Esophagus muscularis mucosa (tissue), 4 donors: ENCODE data around the gene REC8. TPM values are rescaled to one million over a fixed set of nuclear protein-coding genes. Genes with fewer than 3 reads are reported as not detected.

Experiments used
- DNase-seq: peaks from one replicate; pipeline ENCODE4 v3.0.0-alpha.2; 2017; ENCODE audit errors: extremely low spot score
- H3K27ac ChIP-seq, 4 donors: fragments of 200-600 bp; sonication (generic); replicated peaks in 1 of 4; 1 replicate in 3 of 4; 2 replicates in 1 of 4; pipeline ENCODE4 v1.5.1; 2016 to 2019; ENCODE audit warnings: mild to moderate bottlenecking in 1 of 4
- H3K27me3 ChIP-seq, 4 donors: fragments of 200-600 bp; sonication (generic); one replicate each; pipeline versions ENCODE4 v1.5.1 to v1.6.0; 2016 to 2019
- H3K36me3 ChIP-seq, 4 donors: fragments of 200-600 bp; sonication (generic); one replicate each; pipeline ENCODE4 v1.5.1; 2016 to 2019
- H3K4me1 ChIP-seq, 4 donors: fragments of 200-600 bp; sonication (generic); one replicate each; pipeline ENCODE4 v1.5.1; 2016 to 2019
- H3K4me3 ChIP-seq, 4 donors: fragments of 200-600 bp; sonication (generic); 1 replicate in 2 of 4; 2 replicates in 2 of 4; pipeline ENCODE4 v1.5.1; 2016 to 2019; ENCODE audit warnings: mild to moderate bottlenecking in 4 of 4, moderate library complexity in 1 of 4
- H3K9me3 ChIP-seq, 4 donors: fragments of 200-600 bp; sonication (generic); 1 replicate in 3 of 4; 2 replicates in 1 of 4; pipeline ENCODE4 v1.5.1; 2016 to 2019
- CTCF ChIP-seq, 3 experiments: fragments of 200-600 bp in 2 of 3; fragments of 450-650 bp in 1 of 3; sonication (generic) in 2 of 3; IDR thresholded peaks; one replicate each; pipeline ENCODE4 v1.5.1; 2017 to 2019; ENCODE audit warnings: antibody characterized with exemption in 3 of 3, mild to moderate bottlenecking in 2 of 3, moderate library complexity in 1 of 3
- EP300 ChIP-seq: sonication (generic); formaldehyde crosslinking; IDR thresholded peaks from one replicate; pipeline ENCODE4 v1.6.1; 2017; ENCODE audit warnings: antibody characterized with exemption
- POLR2A ChIP-seq: fragments of 450-650 bp; IDR thresholded peaks from one replicate; pipeline ENCODE4 v1.6.1; 2017; ENCODE audit warnings: antibody characterized with exemption, moderate library complexity, mild to moderate bottlenecking, low read depth
- POLR2AphosphoS5 ChIP-seq, 2 donors: sonication (generic); formaldehyde crosslinking; IDR thresholded peaks; one replicate each; pipeline ENCODE4 v1.6.1; 2017; ENCODE audit warnings: antibody characterized with exemption in 2 of 2
- WGBS: methylation state at CpG from one replicate; pipeline ENCODE4 v1.1.5; 2018; 5-methylcytosine and 5-hydroxymethylcytosine counted together
- intact Hi-C: fragments of 100-400 bp; cut with DNase I; formaldehyde crosslinking; loops from one replicate; pipeline ENCODE4 v1.15.1; 2023
- total RNA-seq, 4 donors: library from RNA; depleted of rRNA; stranded (reverse); fragments of >200 nt; gene quantifications; one replicate each; pipeline versions ENCODE4 v1.1.0 to v1.2.1, GENCODE V29; 2016

REC8 gene
- total RNA-seq, 4 donors from 2014 or later: 4.6 to 5.9 (median 5.0) TPM

DNA sequence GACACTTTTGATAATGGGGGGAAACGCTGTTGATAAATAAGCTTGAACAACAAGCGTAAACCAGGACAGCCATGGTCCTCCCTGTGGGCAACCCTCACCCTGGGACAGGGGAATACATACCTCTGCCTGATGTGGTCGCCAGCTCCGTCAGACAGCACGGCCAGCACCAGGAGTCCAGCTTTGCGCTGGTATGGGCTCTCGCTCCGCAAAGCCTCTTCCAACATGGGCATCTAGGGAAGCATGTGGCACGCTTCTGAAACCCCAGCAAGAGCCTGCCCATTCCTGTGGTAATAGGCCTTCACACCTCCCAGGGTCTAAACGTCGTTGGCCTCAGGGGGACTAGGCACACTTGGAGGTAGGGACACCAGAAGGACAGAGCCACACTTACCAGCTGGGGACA, 13.9 kb downstream of the REC8 start:
- no peak for DNase-seq
- no peak for TF ChIP-seq POLR2AphosphoS5 (IDR thresholded peaks at IDR 0.05)
- TF ChIP-seq POLR2A: no peak
- no peak for TF ChIP-seq CTCF (IDR thresholded peaks at IDR 0.05)
- no peak for TF ChIP-seq EP300
- intact Hi-C loops: no loop called here
- Histone ChIP-seq H3K27me3 (no peaks in the 10 kb centered on the region), H3K36me3 (peaks cover 50 to 77% (median 71%) of the 10 kb centered on the region in 4 donors), H3K9me3 (no peaks in the 10 kb centered on the region), H3K27ac (no peak overlapping the region), H3K4me1 (peaks cover 17 to 29% (median 26%) of the 10 kb centered on the region in 4 donors), H3K4me3 (no peak overlapping the region)
- WGBS: 89% methylated on average over 8 of the region's 11 CpGs

GRCh38 chr14:24186831-24187538, 15.1 kb downstream of the REC8 start:
- peaks cover 50 to 77% (median 69%) of the 10 kb centered on the region in 4 donors for H3K36me3 ChIP-seq
- H3K9me3 ChIP-seq: no peaks in the 10 kb centered on the region
- H3K4me1 ChIP-seq: peaks cover 17 to 31% (median 27%) of the 10 kb centered on the region in 4 donors
- no peak for TF ChIP-seq POLR2AphosphoS5 (IDR thresholded peaks at IDR 0.05)
- no peak for TF ChIP-seq EP300
- no peak for TF ChIP-seq POLR2A
- no peak for TF ChIP-seq CTCF (IDR thresholded peaks at IDR 0.05)
- H3K27ac ChIP-seq: no peak overlapping the region
- H3K4me3 ChIP-seq: no peak overlapping the region
- WGBS: 93% methylated on average over 10 of the region's 10 CpGs
- H3K27me3 ChIP-seq: no peaks in the 10 kb centered on the region
- DNase-seq: no peak
- intact Hi-C loops: no loop called here

DNA sequence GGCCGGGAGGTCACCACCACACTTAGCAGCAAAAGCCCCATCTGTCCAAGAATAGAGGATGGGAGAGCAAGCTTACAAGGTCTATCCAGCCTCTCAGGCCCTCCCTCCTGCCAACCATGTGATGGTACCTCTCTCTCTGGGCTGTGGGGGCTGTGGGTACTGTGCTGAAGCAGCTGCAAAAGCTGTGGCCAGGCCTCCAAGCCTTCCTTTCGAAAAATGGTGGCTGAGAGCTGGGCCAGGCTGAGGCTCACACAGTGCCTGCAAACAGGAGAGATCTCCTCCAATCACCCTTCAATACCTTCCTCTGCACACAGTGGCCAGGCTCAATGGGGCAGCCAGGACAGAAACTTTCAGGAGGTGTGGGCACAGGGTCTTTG, 15.6 kb downstream of the REC8 start:
- H3K27me3 ChIP-seq: no peaks in the 10 kb centered on the region
- H3K36me3 ChIP-seq: peaks cover 53 to 77% (median 69%) of the 10 kb centered on the region in 4 donors
- peak overlapping the region in 3 of 4 donors; percentile 67 to 84 (median 72) for H3K4me3 ChIP-seq
- no peaks in the 10 kb centered on the region for H3K9me3 ChIP-seq
- TF ChIP-seq POLR2AphosphoS5 (IDR thresholded peaks at IDR 0.05) (no peak), EP300 (no peak), POLR2A (no peak), CTCF (IDR thresholded peaks at IDR 0.05) (no peak)
- no peak for DNase-seq
- intact Hi-C loops: no loop called here
- 82% methylated on average over 2 of the region's 2 CpGs for WGBS
- peak overlapping the region in 3 of 4 donors; percentile 70 to 89 (median 76) for H3K27ac ChIP-seq
- peaks cover 17 to 36% (median 30%) of the 10 kb centered on the region in 4 donors for H3K4me1 ChIP-seq

- H3K27me3 ChIP-seq: no peaks in the 10 kb centered on the region
- peak; percentile 72 to 95 for TF ChIP-seq POLR2AphosphoS5 (IDR thresholded peaks at IDR 0.05)
- TF ChIP-seq EP300: no peak
- TF ChIP-seq CTCF (IDR thresholded peaks at IDR 0.05): peak in 1 of 3 experiments; percentile 28
- TF ChIP-seq POLR2A: peak; percentile 38
- H3K9me3 ChIP-seq: no peaks in the 10 kb centered on the region
- H3K4me1 ChIP-seq: peaks cover 17 to 42% (median 32%) of the 10 kb centered on the region in 4 donors
- WGBS: 0% methylated on average over 24 of the region's 65 CpGs
- peaks cover 50 to 75% (median 68%) of the 10 kb centered on the region in 4 donors for H3K36me3 ChIP-seq
- intact Hi-C loops: no loop called here
- H3K4me3 ChIP-seq: peak within 1 kb of the TSS; percentile 66 to 84 (median 70)
- DNase-seq: peak; percentile 99
- H3K27ac ChIP-seq: peak within 1 kb of the TSS; percentile 70 to 89 (median 76)
Observed at GRCh38 chr14:24188251-24189058, 16.6 kb downstream of the REC8 start, which contains the start of gene IPO4. Gene IPO4, minus strand, starts transcription at chr14:24188816. Its CDS starts 29 bp downstream, at chr14:24188787.
